ENCODE measurements around the gene ACVR1B.

DNA sequence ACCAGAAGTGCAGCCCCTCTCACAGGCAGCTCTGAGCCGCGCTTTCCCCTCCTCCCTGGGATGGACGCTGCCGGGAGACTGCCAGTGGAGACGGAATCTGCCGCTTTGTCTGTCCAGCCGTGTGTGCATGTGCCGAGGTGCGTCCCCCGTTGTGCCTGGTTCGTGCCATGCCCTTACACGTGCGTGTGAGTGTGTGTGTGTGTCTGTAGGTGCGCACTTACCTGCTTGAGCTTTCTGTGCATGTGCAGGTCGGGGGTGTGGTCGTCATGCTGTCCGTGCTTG, 43.0 kb downstream of the ACVR1B start:
- no peak for TF ChIP-seq EZH2phosphoT487 (IDR thresholded peaks at IDR 0.05; ENCODE audit: low read depth)
- TF ChIP-seq, protein P1, sequence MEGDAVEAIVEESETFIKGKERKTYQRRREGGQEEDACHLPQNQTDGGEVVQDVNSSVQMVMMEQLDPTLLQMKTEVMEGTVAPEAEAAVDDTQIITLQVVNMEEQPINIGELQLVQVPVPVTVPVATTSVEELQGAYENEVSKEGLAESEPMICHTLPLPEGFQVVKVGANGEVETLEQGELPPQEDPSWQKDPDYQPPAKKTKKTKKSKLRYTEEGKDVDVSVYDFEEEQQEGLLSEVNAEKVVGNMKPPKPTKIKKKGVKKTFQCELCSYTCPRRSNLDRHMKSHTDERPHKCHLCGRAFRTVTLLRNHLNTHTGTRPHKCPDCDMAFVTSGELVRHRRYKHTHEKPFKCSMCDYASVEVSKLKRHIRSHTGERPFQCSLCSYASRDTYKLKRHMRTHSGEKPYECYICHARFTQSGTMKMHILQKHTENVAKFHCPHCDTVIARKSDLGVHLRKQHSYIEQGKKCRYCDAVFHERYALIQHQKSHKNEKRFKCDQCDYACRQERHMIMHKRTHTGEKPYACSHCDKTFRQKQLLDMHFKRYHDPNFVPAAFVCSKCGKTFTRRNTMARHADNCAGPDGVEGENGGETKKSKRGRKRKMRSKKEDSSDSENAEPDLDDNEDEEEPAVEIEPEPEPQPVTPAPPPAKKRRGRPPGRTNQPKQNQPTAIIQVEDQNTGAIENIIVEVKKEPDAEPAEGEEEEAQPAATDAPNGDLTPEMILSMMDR (IDR thresholded peaks at IDR 0.05; ENCODE audit: low read depth, low read length), result no peak

Data from OCI-LY3 (cell line).